Naive thymus-derived CD4-positive, alpha-beta T cell (primary cell): ENCODE data around the gene CDX4. TPM values are rescaled to one million over a fixed set of nuclear protein-coding genes. Genes with fewer than 3 reads are reported as not detected.
A peak's percentile ranks its signal among the peaks of the same experiment; 100 is the strongest.

Source experiments
- ATAC-seq: fragments of 150-1000 bp; cut with Tn5 transposase; 2 replicates; pipeline ENCODE4 v1.10.0; 2021; ENCODE audit warnings: mild to moderate bottlenecking, moderate library complexity
- CTCF ChIA-PET: fragments of 350-600 bp; sonication (Branson Sonifier 250); formaldehyde crosslinking; loops from one replicate; lab custom pipeline; 2021; ENCODE audit warnings: antibody characterized with exemption; lab: Charles Lee
- POLR2A ChIA-PET: fragments of 350-600 bp; sonication (Branson Sonifier 250); formaldehyde crosslinking; loops from one replicate; lab custom pipeline; 2021; ENCODE audit warnings: antibody characterized with exemption, inconsistent platforms; lab: Charles Lee
- DNase-seq, 9 donors: peaks; one replicate each; pipeline versions ENCODE4 v3.0.0 to v3.0.0-alpha.2; 2020 to 2022; ENCODE audit warnings: mixed read lengths in 1 of 9
- H3K27ac ChIP-seq: one replicate; pipeline ENCODE4 v1.7.0; 2013; ENCODE audit warnings: mild to moderate bottlenecking, low read depth, low read length, moderate library complexity
- H3K27me3 ChIP-seq, 2 donors: one replicate each; pipeline ENCODE4 v1.7.0; 2013; ENCODE audit warnings: low read length in 2 of 2, mild to moderate bottlenecking in 2 of 2, moderate library complexity in 2 of 2; ENCODE audit not compliant: control insufficient read depth in 2 of 2, insufficient read depth in 2 of 2
- H3K36me3 ChIP-seq, 3 experiments: 1 replicate in 2 of 3; 2 replicates in 1 of 3; pipeline ENCODE4 v1.7.0; 2013; ENCODE audit warnings: low read length in 3 of 3, mild to moderate bottlenecking in 3 of 3, moderate library complexity in 1 of 3; ENCODE audit not compliant: insufficient read depth in 3 of 3, control insufficient read depth in 2 of 3
- H3K4me1 ChIP-seq, 2 donors: one replicate each; pipeline ENCODE4 v1.7.0; 2013; ENCODE audit warnings: low read length in 2 of 2, mild to moderate bottlenecking in 2 of 2, moderate library complexity in 1 of 2; ENCODE audit not compliant: control insufficient read depth in 2 of 2, insufficient read depth in 2 of 2
- H3K4me3 ChIP-seq: 2 replicates; pipeline ENCODE4 v1.7.0; 2013; ENCODE audit warnings: mild to moderate bottlenecking, low read length
- H3K9me3 ChIP-seq, 3 experiments: 1 replicate in 2 of 3; 2 replicates in 1 of 3; pipeline ENCODE4 v1.7.0; 2013; ENCODE audit warnings: low read length in 3 of 3; ENCODE audit not compliant: control insufficient read depth in 2 of 3
- H3K27ac Mint-ChIP-seq, 9 donors: one replicate each; pipeline ENCODE4 v1.8.0; 2020 to 2022; ENCODE audit warnings: mixed read lengths in 9 of 9, mild to moderate bottlenecking in 8 of 9, moderate library complexity in 5 of 9, inconsistent platforms in 2 of 9
- H3K27me3 Mint-ChIP-seq, 5 donors: one replicate each; pipeline ENCODE4 v1.8.0; 2021 to 2022; ENCODE audit warnings: mixed read lengths in 5 of 5, mild to moderate bottlenecking in 1 of 5
- H3K36me3 Mint-ChIP-seq, 5 donors: one replicate each; pipeline ENCODE4 v1.8.0; 2020 to 2022; ENCODE audit warnings: mixed read lengths in 5 of 5, mild to moderate bottlenecking in 3 of 5, inconsistent platforms in 1 of 5
- H3K4me1 Mint-ChIP-seq, 7 donors: one replicate each; pipeline ENCODE4 v1.8.0; 2020 to 2022; ENCODE audit warnings: mixed read lengths in 7 of 7, mild to moderate bottlenecking in 3 of 7, inconsistent platforms in 1 of 7
- H3K4me3 Mint-ChIP-seq, 10 donors: one replicate each; pipeline ENCODE4 v1.8.0; 2020 to 2022; ENCODE audit warnings: mild to moderate bottlenecking in 10 of 10, mixed read lengths in 10 of 10, moderate library complexity in 6 of 10, inconsistent platforms in 2 of 10
- H3K9me3 Mint-ChIP-seq, 11 donors: one replicate each; pipeline ENCODE4 v1.8.0; 2020 to 2022; ENCODE audit warnings: mixed read lengths in 11 of 11, mild to moderate bottlenecking in 4 of 11, inconsistent platforms in 1 of 11, moderate library complexity in 1 of 11
- intact Hi-C, 2 donors: fragments of 100-400 bp; cut with micrococcal nuclease; formaldehyde crosslinking; loops; one replicate each; pipeline ENCODE4 v1.15.1; 2023
- polyA plus RNA-seq, 2 donors: library from polyadenylated mRNA; unstranded; fragments of 300-500 nt; fragmentation: Illumina TruSeq; gene quantifications; one replicate each; pipeline ENCODE4 v1.2.3, GENCODE V29; 2021
- total RNA-seq, 6 experiments: library from RNA in 5 of 6; stranded (reverse) in 5 of 6; gene quantifications; 1 replicate in 5 of 6; 2 replicates in 1 of 6; pipeline ENCODE4 v1.2.3 and lab custom pipeline; 2021 to 2026

CDX4 gene
- total and polyA plus RNA-seq, 7 experiments from 2014 or later, result not detected

DNA sequence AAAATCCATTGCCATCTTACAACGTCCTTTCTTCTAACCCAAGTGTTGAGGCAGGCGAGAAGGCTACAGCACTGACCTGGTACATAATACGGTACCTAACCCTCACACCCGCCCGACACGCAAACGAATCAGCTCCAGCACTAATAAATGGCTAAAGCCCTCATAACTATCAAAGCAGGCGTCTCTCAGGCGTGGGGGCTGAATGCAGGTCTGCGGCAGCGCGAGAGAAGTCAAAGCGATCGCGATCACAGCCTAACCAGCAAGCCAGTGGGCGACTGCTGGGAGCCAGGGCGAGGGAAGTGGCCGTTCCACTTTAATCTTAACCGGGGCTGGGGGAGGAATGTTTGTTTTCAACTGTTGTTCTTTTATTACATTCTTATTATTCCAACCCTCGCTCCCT is 1.5 kb downstream of the CDX4 start:
- peaks cover 0 to 13% (median 9%) of the 10 kb centered on the region in 7 donors for H3K4me1 Mint-ChIP-seq
- H3K36me3 Mint-ChIP-seq, result peaks cover 0 to 3% (median 0%) of the 10 kb centered on the region in 5 donors
- H3K27ac Mint-ChIP-seq, result no peak overlapping the region
- no peaks in the 10 kb centered on the region for H3K36me3 ChIP-seq
- intact Hi-C loops, result no loop called here
- ChIA-PET CTCF (no interaction called here), POLR2A (no interaction called here)
- no peaks in the 10 kb centered on the region for H3K9me3 ChIP-seq
- H3K4me1 ChIP-seq, result no peaks in the 10 kb centered on the region
- H3K27me3 Mint-ChIP-seq, result peaks cover 35 to 58% (median 51%) of the 10 kb centered on the region in 5 donors
- no peak for ATAC-seq
- no peak for DNase-seq
- H3K4me3 ChIP-seq, result no peak overlapping the region
- no peak overlapping the region for H3K27ac ChIP-seq
- H3K27me3 ChIP-seq, result peaks cover 0 to 4% of the 10 kb centered on the region in 2 donors
- H3K9me3 Mint-ChIP-seq, result peaks cover 0 to 4% (median 0%) of the 10 kb centered on the region in 11 donors
- H3K4me3 Mint-ChIP-seq, result peak overlapping the region in 7 of 10 donors; percentile 24 to 37 (median 32)

- ATAC-seq, result no peak
- Histone ChIP-seq H3K4me3 (no peak overlapping the region), H3K27ac (no peak overlapping the region), H3K9me3 (no peaks in the 10 kb centered on the region), H3K27me3 (no peaks in the 10 kb centered on the region), H3K36me3 (no peaks in the 10 kb centered on the region), H3K4me1 (no peaks in the 10 kb centered on the region)
- no peaks in the 10 kb centered on the region for H3K36me3 Mint-ChIP-seq
- ChIA-PET POLR2A (no interaction called here), CTCF (no interaction called here)
- peaks cover 0 to 18% (median 13%) of the 10 kb centered on the region in 5 donors for H3K27me3 Mint-ChIP-seq
- no peak overlapping the region for H3K27ac Mint-ChIP-seq
- H3K4me1 Mint-ChIP-seq, result peaks cover 0 to 1% (median 0%) of the 10 kb centered on the region in 7 donors
- intact Hi-C loops, result no loop called here
- no peaks in the 10 kb centered on the region for H3K9me3 Mint-ChIP-seq
- H3K4me3 Mint-ChIP-seq, result no peak overlapping the region
- DNase-seq, result no peak
Observed at GRCh38 chrX:73455171-73455570, 8.3 kb downstream of the CDX4 start.

DNA sequence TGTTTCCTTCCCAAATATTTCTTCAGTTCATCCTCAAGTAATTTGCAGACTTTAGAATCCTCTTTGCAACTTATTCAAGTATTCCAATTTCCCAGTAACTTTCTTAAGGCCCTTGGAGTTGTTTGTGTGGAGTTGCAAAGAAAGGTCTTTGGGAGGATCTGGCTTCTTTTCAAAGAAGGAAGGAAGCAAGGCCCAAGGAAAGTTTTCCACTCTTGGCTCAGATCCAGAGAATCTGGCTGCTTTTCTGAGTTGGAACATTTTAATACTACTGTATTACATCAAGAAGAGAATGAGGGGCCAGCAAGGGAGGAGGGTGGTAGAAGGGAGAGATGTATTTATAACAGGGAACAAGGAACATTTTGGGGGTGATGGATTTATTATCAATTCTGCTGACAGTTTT is 10.5 kb downstream of the CDX4 start:
- Histone ChIP-seq H3K4me3 (no peak overlapping the region), H3K27ac (no peak overlapping the region), H3K27me3 (no peaks in the 10 kb centered on the region), H3K9me3 (no peaks in the 10 kb centered on the region), H3K4me1 (no peaks in the 10 kb centered on the region), H3K36me3 (no peaks in the 10 kb centered on the region)
- H3K27ac Mint-ChIP-seq, result no peak overlapping the region
- H3K4me1 Mint-ChIP-seq, result peaks cover 0 to 1% (median 0%) of the 10 kb centered on the region in 7 donors
- no peaks in the 10 kb centered on the region for H3K36me3 Mint-ChIP-seq
- H3K4me3 Mint-ChIP-seq, result no peak overlapping the region
- ChIA-PET CTCF (no interaction called here), POLR2A (no interaction called here)
- intact Hi-C loops, result no loop called here
- DNase-seq (no peak), ATAC-seq (no peak)
- H3K27me3 Mint-ChIP-seq, result peaks cover 0 to 5% (median 3%) of the 10 kb centered on the region in 5 donors
- H3K9me3 Mint-ChIP-seq, result no peaks in the 10 kb centered on the region

DNA sequence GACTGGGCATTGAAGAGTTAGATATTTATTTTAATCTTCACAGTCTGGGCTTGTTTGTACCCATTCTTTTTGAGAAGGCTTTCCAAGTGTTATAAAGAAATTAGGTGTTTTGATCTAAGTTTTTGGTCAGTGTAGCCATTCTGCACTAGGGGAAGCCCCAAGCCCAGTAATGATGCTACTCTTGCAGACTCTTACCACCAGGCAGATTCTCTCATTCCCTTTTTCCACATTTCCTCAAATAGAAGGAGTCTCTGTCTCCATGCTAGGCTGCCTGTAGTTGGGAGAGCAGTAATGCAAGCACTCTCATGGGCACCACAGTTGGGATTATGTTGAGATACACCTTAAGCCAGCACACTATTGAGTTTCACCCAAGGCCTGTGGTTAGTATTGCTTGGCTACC is 21.5 kb downstream of the CDX4 start:
- Histone ChIP-seq H3K27me3 (no peaks in the 10 kb centered on the region), H3K9me3 (no peaks in the 10 kb centered on the region), H3K27ac (no peak overlapping the region), H3K36me3 (no peaks in the 10 kb centered on the region), H3K4me3 (no peak overlapping the region), H3K4me1 (no peaks in the 10 kb centered on the region)
- ATAC-seq (no peak), DNase-seq (no peak)
- Mint-ChIP-seq H3K27ac (no peak overlapping the region), H3K27me3 (peaks cover 0 to 15% (median 5%) of the 10 kb centered on the region in 5 donors), H3K9me3 (peaks cover 0 to 2% (median 0%) of the 10 kb centered on the region in 11 donors), H3K4me3 (no peak overlapping the region), H3K36me3 (no peaks in the 10 kb centered on the region), H3K4me1 (no peaks in the 10 kb centered on the region)
- ChIA-PET POLR2A (no interaction called here), CTCF (no interaction called here)
- intact Hi-C loops, result no loop called here

GRCh38 chrX:73478961-73479360 is 32.1 kb downstream of the CDX4 start:
- ChIA-PET POLR2A (no interaction called here), CTCF (no interaction called here)
- Histone ChIP-seq H3K4me3 (no peak overlapping the region), H3K27ac (no peak overlapping the region), H3K27me3 (no peaks in the 10 kb centered on the region), H3K36me3 (no peaks in the 10 kb centered on the region), H3K4me1 (no peaks in the 10 kb centered on the region), H3K9me3 (no peaks in the 10 kb centered on the region)
- DNase-seq, result no peak
- Mint-ChIP-seq H3K9me3 (peaks cover 2 to 23% (median 9%) of the 10 kb centered on the region in 11 donors), H3K4me3 (no peak overlapping the region), H3K36me3 (no peaks in the 10 kb centered on the region), H3K27me3 (peaks cover 0 to 15% (median 3%) of the 10 kb centered on the region in 5 donors), H3K27ac (peak overlapping the region in 1 of 9 donors; percentile 27), H3K4me1 (no peaks in the 10 kb centered on the region)
- no peak for ATAC-seq
- intact Hi-C loops, result no loop called here

DNA sequence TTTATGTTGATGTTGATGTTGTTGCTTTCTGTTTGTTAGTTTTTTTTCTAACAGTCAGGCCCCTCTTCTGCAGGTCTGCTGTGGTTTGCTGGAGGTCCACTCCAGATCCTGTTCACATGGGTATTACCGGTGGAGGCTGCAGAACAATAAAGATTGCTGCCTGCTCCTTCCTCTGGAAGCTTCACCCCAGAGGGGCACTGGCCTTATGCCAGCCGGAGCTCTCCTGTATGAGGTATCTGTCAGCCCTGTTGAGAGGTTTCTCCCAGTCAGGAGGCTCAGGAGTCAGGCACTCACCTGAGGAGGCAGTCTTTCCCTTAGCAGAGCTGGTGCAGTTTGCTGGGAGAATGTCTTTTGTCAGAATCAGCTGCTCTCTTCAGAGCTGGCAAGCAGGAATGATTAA is 34.7 kb downstream of the CDX4 start:
- CTCF ChIA-PET, result no interaction called here
- no peaks in the 10 kb centered on the region for H3K36me3 ChIP-seq
- H3K27ac Mint-ChIP-seq, result no peak overlapping the region
- intact Hi-C loops, result no loop called here
- H3K36me3 Mint-ChIP-seq, result no peaks in the 10 kb centered on the region
- H3K4me1 ChIP-seq, result no peaks in the 10 kb centered on the region
- H3K27me3 Mint-ChIP-seq, result peaks cover 0 to 15% (median 8%) of the 10 kb centered on the region in 5 donors
- no peaks in the 10 kb centered on the region for H3K27me3 ChIP-seq
- no peak overlapping the region for H3K4me3 ChIP-seq
- no peak for ATAC-seq
- H3K4me3 Mint-ChIP-seq, result no peak overlapping the region
- H3K27ac ChIP-seq, result no peak overlapping the region
- POLR2A ChIA-PET, result no interaction called here
- no peaks in the 10 kb centered on the region for H3K4me1 Mint-ChIP-seq
- no peak for DNase-seq
- no peaks in the 10 kb centered on the region for H3K9me3 ChIP-seq
- peaks cover 0 to 29% (median 8%) of the 10 kb centered on the region in 11 donors for H3K9me3 Mint-ChIP-seq

GRCh38 chrX:73490661-73491060 is 43.8 kb downstream of the CDX4 start:
- CTCF ChIA-PET, result no interaction called here
- no peaks in the 10 kb centered on the region for H3K4me1 Mint-ChIP-seq

More at GRCh38 chrX:73490661-73491060, 43.8 kb downstream of the CDX4 start:
- no peak for ATAC-seq
- no peaks in the 10 kb centered on the region for H3K9me3 ChIP-seq
- Mint-ChIP-seq H3K4me3 (no peak overlapping the region), H3K36me3 (no peaks in the 10 kb centered on the region), H3K9me3 (peaks cover 2 to 33% (median 10%) of the 10 kb centered on the region in 11 donors), H3K27me3 (no peaks in the 10 kb centered on the region), H3K27ac (no peak overlapping the region)
- no peaks in the 10 kb centered on the region for H3K4me1 ChIP-seq
- H3K27me3 ChIP-seq, result no peaks in the 10 kb centered on the region
- H3K4me3 ChIP-seq, result no peak overlapping the region
- no peaks in the 10 kb centered on the region for H3K36me3 ChIP-seq
- POLR2A ChIA-PET, result no interaction called here
- intact Hi-C loops, result no loop called here
- H3K27ac ChIP-seq, result no peak overlapping the region
- no peak for DNase-seq
